A673 (cell line): ENCODE results near the gene IL1RAPL1. TPM values are rescaled to one million over a fixed set of nuclear protein-coding genes. Genes with fewer than 3 reads are reported as not detected.

Experiments
- BruUV-seq: library from RNA; stranded (reverse); fragments of 400-500 nt; replicated peaks from 2 replicates; lab custom pipeline; 2021; lab: Mats Ljungman, UMichigan
- CTCF ChIA-PET: fragments of 300-600 bp; sonication (Branson Sonifier 250); formaldehyde crosslinking; loops from one replicate; lab custom pipeline; 2022; ENCODE audit warnings: antibody characterized with exemption; lab: Charles Lee
- POLR2A ChIA-PET: fragments of 300-600 bp; sonication (Branson Sonifier 250); formaldehyde crosslinking; loops from one replicate; lab custom pipeline; 2022; ENCODE audit warnings: antibody characterized with exemption; ENCODE audit not compliant: low non-redundant PET; lab: Charles Lee
- DNase-seq: peaks from one replicate; pipeline ENCODE4 v3.0.0-alpha.2; 2015; ENCODE audit warnings: low spot score
- H3K27ac ChIP-seq: fragments of 200-600 bp; sonication (generic); 2 replicates; pipeline ENCODE4 v1.5.1; 2016; ENCODE audit warnings: mixed run types, low read depth, mild to moderate bottlenecking, mixed read lengths, antibody characterized with exemption, low read length; ENCODE audit not compliant: poor library complexity, severe bottlenecking
- H3K27me3 ChIP-seq: fragments of 200-600 bp; sonication (generic); replicated peaks from 2 replicates; pipeline ENCODE4 v1.6.1; 2017; ENCODE audit warnings: mixed run types, low read depth, mild to moderate bottlenecking, mixed read lengths, antibody characterized with exemption, low read length; ENCODE audit not compliant: insufficient read depth, poor library complexity
- H3K36me3 ChIP-seq: fragments of 200-600 bp; sonication (generic); 2 replicates; pipeline ENCODE4 v1.6.1; 2016; ENCODE audit warnings: mixed run types, mild to moderate bottlenecking, mixed read lengths, antibody characterized with exemption, low read length; ENCODE audit not compliant: insufficient read depth, poor library complexity, severe bottlenecking
- H3K4me1 ChIP-seq: fragments of 200-600 bp; sonication (generic); 2 replicates; pipeline ENCODE4 v1.6.1; 2017; ENCODE audit warnings: mixed run types, mild to moderate bottlenecking, mixed read lengths, antibody characterized with exemption, low read length; ENCODE audit not compliant: insufficient read depth, poor library complexity, severe bottlenecking
- H3K4me3 ChIP-seq: fragments of 200-600 bp; sonication (generic); 2 replicates; pipeline ENCODE4 v1.5.1; 2016; ENCODE audit warnings: low read depth, mixed run types, mild to moderate bottlenecking, mixed read lengths, low read length; ENCODE audit not compliant: poor library complexity, severe bottlenecking
- H3K9me3 ChIP-seq: fragments of 200-600 bp; sonication (generic); 2 replicates; pipeline ENCODE4 v1.6.1; 2016; ENCODE audit warnings: mixed run types, low read depth, mild to moderate bottlenecking, mixed read lengths, antibody characterized with exemption, low read length; ENCODE audit not compliant: poor library complexity, severe bottlenecking
- CTCF ChIP-seq: fragments of 300-800, 200-600 bp; sonication (generic); conservative IDR thresholded peaks from 2 replicates; pipeline ENCODE4 v1.5.1; 2017; ENCODE audit warnings: low read depth, mild to moderate bottlenecking, antibody characterized with exemption, low read length, moderate library complexity, mixed read lengths
- EZH2 ChIP-seq: fragments of 200-600 bp; sonication (generic); IDR thresholded peaks from 2 replicates; pipeline ENCODE4 v1.6.1; 2017; ENCODE audit warnings: borderline replicate concordance, low read depth, mild to moderate bottlenecking, mixed read lengths, antibody characterized with exemption, low read length; ENCODE audit not compliant: poor library complexity, severe bottlenecking
- intact Hi-C: fragments of 100-400 bp; cut with micrococcal nuclease; formaldehyde crosslinking; loops from one replicate; pipeline ENCODE4 v1.10.0; 2022; ENCODE audit not compliant: unreplicated experiment
- total RNA-seq: library from RNA; stranded (reverse); gene quantifications from 2 replicates; pipeline ENCODE4 v1.2.3, GENCODE V29; 2021

The IL1RAPL1 gene
- total RNA-seq, 1 experiment from 2014 or later, result 0.21 TPM

- Histone ChIP-seq H3K4me1 (no peaks in the 10 kb centered on the region), H3K27me3 (no peaks in the 10 kb centered on the region), H3K36me3 (no peaks in the 10 kb centered on the region), H3K9me3 (no peaks in the 10 kb centered on the region), H3K4me3 (no peak overlapping the region), H3K27ac (no peak overlapping the region)
- ChIA-PET CTCF (no interaction called here), POLR2A (no interaction called here)
- no peak for TF ChIP-seq EZH2
- TF ChIP-seq CTCF, result no peak
- intact Hi-C loops, result no loop called here
- BruUV-seq, result no TSS peak
- no peak for DNase-seq
Observed at GRCh38 chrX:29043746-29044145, 456.5 kb downstream of the IL1RAPL1 start.

GRCh38 chrX:29044423-29045184, 457.4 kb downstream of the IL1RAPL1 start:
- Histone ChIP-seq H3K36me3 (no peaks in the 10 kb centered on the region), H3K4me3 (no peak overlapping the region), H3K4me1 (no peaks in the 10 kb centered on the region), H3K27me3 (no peaks in the 10 kb centered on the region), H3K9me3 (no peaks in the 10 kb centered on the region), H3K27ac (no peak overlapping the region)
- TF ChIP-seq EZH2 (no peak), CTCF (peak; percentile 35; the same call in 1 of the 2 replicates)
- BruUV-seq, result no TSS peak
- intact Hi-C loops, result no loop called here
- ChIA-PET POLR2A (no interaction called here), CTCF (no interaction called here)
- peak; percentile 2 for DNase-seq

- no TSS peak for BruUV-seq
- intact Hi-C loops, result no loop called here
- H3K36me3 ChIP-seq, result no peaks in the 10 kb centered on the region
- no peaks in the 10 kb centered on the region for H3K4me1 ChIP-seq
- TF ChIP-seq EZH2 (no peak), CTCF (no peak)
- H3K27ac ChIP-seq, result no peak overlapping the region
- ChIA-PET POLR2A (no interaction called here), CTCF (no interaction called here)
- no peak for DNase-seq
- H3K9me3 ChIP-seq, result no peaks in the 10 kb centered on the region
- H3K4me3 ChIP-seq, result no peak overlapping the region
- no peaks in the 10 kb centered on the region for H3K27me3 ChIP-seq
Observed at GRCh38 chrX:29065477-29065876, 478.2 kb downstream of the IL1RAPL1 start.
